Smooth muscle cell (in vitro differentiated cells): ENCODE results near the gene DUSP6. TPM values are rescaled to one million over a fixed set of nuclear protein-coding genes. Genes with fewer than 3 reads are reported as not detected.

Experiments used
- DNase-seq: peaks from one replicate; lab custom pipeline; 2025; ENCODE audit not compliant: unreplicated experiment; lab: John Stamatoyannopoulos, UW
- H2AFZ ChIP-seq: fragments of 200-600 bp; sonication (generic); 2 replicates; pipeline ENCODE4 v1.6.0; 2016; ENCODE audit warnings: antibody characterized with exemption, low read depth, mild to moderate bottlenecking
- H3F3A ChIP-seq: fragments of 200-600 bp; sonication (generic); 2 replicates; pipeline ENCODE4 v1.6.0; 2017; ENCODE audit warnings: antibody characterized with exemption, low read depth
- H3K27ac ChIP-seq: fragments of 200-600 bp; sonication (generic); 2 replicates; pipeline ENCODE4 v1.5.1; 2016; ENCODE audit warnings: low read depth, mild to moderate bottlenecking
- H3K27me3 ChIP-seq: fragments of 200-600 bp; sonication (generic); 2 replicates; pipeline ENCODE4 v1.6.1; 2016; ENCODE audit warnings: low read depth, mild to moderate bottlenecking
- H3K36me3 ChIP-seq: fragments of 200-600 bp; sonication (generic); 2 replicates; pipeline ENCODE4 v1.5.1; 2016; ENCODE audit warnings: low read depth
- H3K4me1 ChIP-seq: fragments of 200-600 bp; sonication (generic); 2 replicates; pipeline ENCODE4 v1.5.1; 2016; ENCODE audit warnings: low read depth
- H3K4me2 ChIP-seq: fragments of 200-600 bp; sonication (generic); 2 replicates; pipeline ENCODE4 v1.6.0; 2016; ENCODE audit warnings: mild to moderate bottlenecking
- H3K4me3 ChIP-seq: fragments of 200-600 bp; sonication (generic); 2 replicates; pipeline ENCODE4 v1.5.1; 2016; ENCODE audit warnings: mild to moderate bottlenecking
- H3K79me2 ChIP-seq: fragments of 200-600 bp; sonication (generic); 2 replicates; pipeline ENCODE4 v1.6.0; 2016; ENCODE audit warnings: low read depth, mild to moderate bottlenecking
- H3K9ac ChIP-seq: fragments of 200-600 bp; sonication (generic); 2 replicates; pipeline ENCODE4 v1.6.0; 2016; ENCODE audit warnings: low read depth
- H3K9me3 ChIP-seq: fragments of 200-600 bp; sonication (generic); replicated peaks from 2 replicates; pipeline ENCODE4 v1.5.1; 2016; ENCODE audit warnings: low read depth
- H4K20me1 ChIP-seq: fragments of 200-600 bp; sonication (generic); 2 replicates; pipeline ENCODE4 v1.6.0; 2016; ENCODE audit warnings: low read depth
- WGBS: methylation state at CpG from one replicate; pipeline ENCODE4 v1.1.7; 2016; ENCODE audit warnings: low lambda C conversion rate; 5-methylcytosine and 5-hydroxymethylcytosine counted together
- polyA plus RNA-seq: library from polyadenylated mRNA; unstranded; fragments of >200 nt; fragmentation: Nextera tagmentation; extraction: Ambion mirVana; gene quantifications from 2 replicates; pipeline ENCODE4 v1.2.1, GENCODE V29; 2016
- total RNA-seq: library from RNA; depleted of rRNA; stranded (reverse); fragments of >200 nt; gene quantifications from 2 replicates; pipeline ENCODE4 v1.2.3, GENCODE V29; 2014
- TF ChIP-seq, protein P1 (sequence below): fragments of 200-600 bp; sonication (generic); IDR thresholded peaks from 2 replicates; pipeline ENCODE4 v1.5.1; 2017; ENCODE audit warnings: borderline replicate concordance, mild to moderate bottlenecking, antibody characterized with exemption; ENCODE audit not compliant: insufficient read depth, poor library complexity, severe bottlenecking

The DUSP6 gene
- total and polyA plus RNA-seq, 2 experiments from 2014 or later: 147 to 192 TPM

- Histone ChIP-seq H3K27ac (peak overlapping the region; percentile 22), H3K27me3 (no peaks in the 10 kb centered on the region), H3K79me2 (no peaks in the 10 kb centered on the region), H3K9me3 (no peaks in the 10 kb centered on the region), H3K4me1 (peaks cover 34% of the 10 kb centered on the region), H3K4me3 (no peak overlapping the region), H3F3A (peaks cover 9% of the 10 kb centered on the region), H2AFZ (no peak overlapping the region), H4K20me1 (no peaks in the 10 kb centered on the region), H3K36me3 (no peaks in the 10 kb centered on the region), H3K9ac (no peak overlapping the region), H3K4me2 (peak overlapping the region; percentile 51)
- DNase-seq: no peak
- WGBS: 77% methylated on average over 3 of the region's 3 CpGs
- TF ChIP-seq, protein P1, sequence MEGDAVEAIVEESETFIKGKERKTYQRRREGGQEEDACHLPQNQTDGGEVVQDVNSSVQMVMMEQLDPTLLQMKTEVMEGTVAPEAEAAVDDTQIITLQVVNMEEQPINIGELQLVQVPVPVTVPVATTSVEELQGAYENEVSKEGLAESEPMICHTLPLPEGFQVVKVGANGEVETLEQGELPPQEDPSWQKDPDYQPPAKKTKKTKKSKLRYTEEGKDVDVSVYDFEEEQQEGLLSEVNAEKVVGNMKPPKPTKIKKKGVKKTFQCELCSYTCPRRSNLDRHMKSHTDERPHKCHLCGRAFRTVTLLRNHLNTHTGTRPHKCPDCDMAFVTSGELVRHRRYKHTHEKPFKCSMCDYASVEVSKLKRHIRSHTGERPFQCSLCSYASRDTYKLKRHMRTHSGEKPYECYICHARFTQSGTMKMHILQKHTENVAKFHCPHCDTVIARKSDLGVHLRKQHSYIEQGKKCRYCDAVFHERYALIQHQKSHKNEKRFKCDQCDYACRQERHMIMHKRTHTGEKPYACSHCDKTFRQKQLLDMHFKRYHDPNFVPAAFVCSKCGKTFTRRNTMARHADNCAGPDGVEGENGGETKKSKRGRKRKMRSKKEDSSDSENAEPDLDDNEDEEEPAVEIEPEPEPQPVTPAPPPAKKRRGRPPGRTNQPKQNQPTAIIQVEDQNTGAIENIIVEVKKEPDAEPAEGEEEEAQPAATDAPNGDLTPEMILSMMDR: no peak
Observed at GRCh38 chr12:89384807-89385206, 32.5 kb upstream of the DUSP6 start.

GRCh38 chr12:89384050-89384758, 31.9 kb upstream of the DUSP6 start:
- TF ChIP-seq, protein P1: no peak
- no peak overlapping the region for H2AFZ ChIP-seq
- H3K9ac ChIP-seq: no peak overlapping the region
- no peaks in the 10 kb centered on the region for H3K27me3 ChIP-seq
- no peaks in the 10 kb centered on the region for H3K9me3 ChIP-seq
- DNase-seq: no peak
- 46% methylated on average over 8 of the region's 8 CpGs for WGBS
- peak overlapping the region; percentile 22 for H3K27ac ChIP-seq
- no peak overlapping the region for H3K4me3 ChIP-seq
- no peaks in the 10 kb centered on the region for H4K20me1 ChIP-seq
- H3K79me2 ChIP-seq: no peaks in the 10 kb centered on the region
- no peaks in the 10 kb centered on the region for H3K36me3 ChIP-seq
- peaks cover 8% of the 10 kb centered on the region for H3F3A ChIP-seq
- peak overlapping the region; percentile 51 for H3K4me2 ChIP-seq
- peaks cover 34% of the 10 kb centered on the region for H3K4me1 ChIP-seq

- DNase-seq: no peak
- H3F3A ChIP-seq: peaks cover 5% of the 10 kb centered on the region
- H3K27ac ChIP-seq: no peak overlapping the region
- no peak overlapping the region for H2AFZ ChIP-seq
- no peak overlapping the region for H3K4me3 ChIP-seq
- no peak overlapping the region for H3K4me2 ChIP-seq
- H3K36me3 ChIP-seq: no peaks in the 10 kb centered on the region
- H3K9me3 ChIP-seq: no peaks in the 10 kb centered on the region
- TF ChIP-seq, protein P1: no peak
- no peaks in the 10 kb centered on the region for H4K20me1 ChIP-seq
- no peak overlapping the region for H3K9ac ChIP-seq
- WGBS: 83% methylated on average over 6 of the region's 6 CpGs
- H3K79me2 ChIP-seq: no peaks in the 10 kb centered on the region
- H3K4me1 ChIP-seq: peaks cover 34% of the 10 kb centered on the region
- H3K27me3 ChIP-seq: no peaks in the 10 kb centered on the region
Observed at GRCh38 chr12:89383235-89384049, 31.1 kb upstream of the DUSP6 start.
